Activated T-cell treated with anti-CD3 and anti-CD28 coated beads for 1 hour (primary cell): Measurements from ENCODE around the gene TEKT1.

ENCODE experiments used
- DNase-seq: peaks from one replicate; pipeline ENCODE4 v3.0.0-alpha.2; 2020; ENCODE audit warnings: low read depth

The TEKT1 gene

GRCh38 chr17:6757747-6758146 lies 73.8 kb downstream of the TEKT1 start:
- no peak for DNase-seq

- DNase-seq: no peak
Measured at GRCh38 chr17:6756425-6757031, 75.0 kb downstream of the TEKT1 start.

GRCh38 chr17:6755731-6756184 lies 75.8 kb downstream of the TEKT1 start, which contains the start of gene XAF1:
Gene XAF1 (plus strand): TSS chr17:6756046. CDS start chr17:6756079, 33 bp downstream.
- peak; percentile 54 for DNase-seq

DNA sequence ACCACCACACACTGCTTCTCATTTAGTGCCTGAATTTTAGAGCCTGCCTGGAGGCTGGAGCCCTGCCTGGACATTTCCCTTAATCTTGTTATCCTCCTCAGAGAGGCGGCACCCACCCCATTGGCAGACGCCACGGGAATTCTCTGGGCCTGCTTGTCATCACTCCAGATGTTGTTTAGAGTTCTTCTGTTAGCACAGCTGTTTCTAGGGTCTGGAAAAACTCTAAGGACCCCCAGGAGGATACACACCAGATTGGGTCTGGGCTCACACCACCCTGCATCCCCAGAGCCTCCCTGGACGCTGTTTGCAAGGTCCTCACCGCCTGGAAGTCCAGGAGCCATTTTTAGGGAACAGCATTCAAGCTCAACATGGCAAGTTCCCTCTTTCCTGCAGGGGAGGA lies 76.2 kb downstream of the TEKT1 start:
- no peak for DNase-seq

DNA sequence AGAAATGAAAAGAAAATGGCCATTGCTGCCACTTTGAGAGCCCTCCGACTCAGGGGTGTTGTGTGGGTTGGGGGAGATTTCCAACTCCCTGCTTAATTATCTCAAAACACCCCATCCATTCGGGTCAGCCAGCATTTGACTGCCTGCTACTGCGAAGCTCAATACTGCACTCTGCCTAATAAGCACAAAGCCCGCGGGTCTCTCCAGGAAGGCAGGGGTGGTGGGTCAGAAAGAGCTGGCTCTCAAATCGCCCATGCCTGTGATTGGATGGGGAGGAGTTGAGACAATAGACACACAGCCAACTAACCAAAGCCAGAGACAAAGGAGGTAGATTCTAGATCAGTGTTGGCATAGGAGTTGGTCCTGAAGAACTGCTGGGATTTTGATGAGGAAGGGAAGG lies 78.0 kb downstream of the TEKT1 start:
- DNase-seq: no peak

DNA sequence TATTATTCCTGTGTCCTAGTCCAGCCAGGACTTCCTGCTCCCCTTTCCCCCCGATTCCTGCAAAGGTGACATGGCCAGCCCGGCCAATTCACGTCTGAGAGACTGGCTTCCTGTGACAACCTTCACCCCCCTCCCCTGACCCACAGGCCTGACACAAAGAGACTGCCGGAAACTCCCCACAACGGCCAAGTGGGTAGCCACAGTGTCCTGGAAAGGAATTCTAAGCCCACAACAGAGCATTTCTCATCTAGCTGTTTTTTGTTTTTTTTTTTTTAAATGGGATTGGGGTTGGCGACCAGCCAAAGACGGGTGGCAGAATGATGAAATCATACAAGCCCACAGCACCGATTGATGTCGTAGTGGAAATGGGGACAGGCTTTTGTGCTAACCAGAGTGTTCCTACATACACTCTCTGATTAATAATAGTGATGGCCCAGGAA lies 78.5 kb downstream of the TEKT1 start:
- DNase-seq: peak; percentile 54

GRCh38 chr17:6752068-6752909 lies 79.2 kb downstream of the TEKT1 start:
- DNase-seq: no peak

- no peak for DNase-seq
Measured at GRCh38 chr17:6749519-6749918, 82.0 kb downstream of the TEKT1 start.

DNA sequence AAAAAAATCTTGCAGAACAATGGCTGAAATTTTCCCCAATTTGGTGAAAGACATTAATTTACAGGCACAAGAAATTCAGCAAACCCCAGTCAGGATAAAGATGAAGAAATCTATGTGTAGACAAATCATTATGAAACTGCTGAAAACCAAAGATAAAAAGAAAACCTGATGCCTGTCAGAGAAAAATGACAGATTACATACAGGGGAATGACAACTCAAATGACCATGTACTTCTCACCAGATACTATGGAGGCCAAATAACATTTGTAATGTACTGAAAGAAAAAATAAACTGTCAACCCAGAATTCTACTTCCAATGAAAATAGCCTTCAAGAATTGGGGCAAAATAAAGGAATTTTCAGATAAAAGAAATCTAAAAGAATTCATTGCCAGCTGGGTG lies 82.9 kb downstream of the TEKT1 start:
- DNase-seq: no peak
